GM06990 (cell line): ENCODE measurements around the gene TRIM39.

Source experiments
- DNase-seq: peaks from one replicate; pipeline ENCODE4 v3.0.0-alpha.2; 2011; ENCODE audit not compliant: insufficient read length; ENCODE audit errors: extremely low read depth
- H3K27me3 ChIP-seq: replicated peaks from 2 replicates; pipeline ENCODE4 v1.6.0; 2011; ENCODE audit warnings: low read length; ENCODE audit not compliant: control insufficient read depth, insufficient read depth
- H3K36me3 ChIP-seq: 2 replicates; pipeline ENCODE4 v1.5.1; 2011; ENCODE audit warnings: low read length; ENCODE audit not compliant: control insufficient read depth, insufficient read depth
- H3K4me3 ChIP-seq: replicated peaks from 2 replicates; pipeline ENCODE4 v1.5.1; 2011; ENCODE audit warnings: low read depth, mild to moderate bottlenecking, control low read depth, low read length
- TF ChIP-seq, protein P1 (sequence below): IDR thresholded peaks from 2 replicates; pipeline ENCODE4 v1.5.1; 2011; ENCODE audit warnings: low read length, control low read depth, mild to moderate bottlenecking, inconsistent platforms; ENCODE audit not compliant: insufficient read depth, poor library complexity, severe bottlenecking

Gene TRIM39

DNA sequence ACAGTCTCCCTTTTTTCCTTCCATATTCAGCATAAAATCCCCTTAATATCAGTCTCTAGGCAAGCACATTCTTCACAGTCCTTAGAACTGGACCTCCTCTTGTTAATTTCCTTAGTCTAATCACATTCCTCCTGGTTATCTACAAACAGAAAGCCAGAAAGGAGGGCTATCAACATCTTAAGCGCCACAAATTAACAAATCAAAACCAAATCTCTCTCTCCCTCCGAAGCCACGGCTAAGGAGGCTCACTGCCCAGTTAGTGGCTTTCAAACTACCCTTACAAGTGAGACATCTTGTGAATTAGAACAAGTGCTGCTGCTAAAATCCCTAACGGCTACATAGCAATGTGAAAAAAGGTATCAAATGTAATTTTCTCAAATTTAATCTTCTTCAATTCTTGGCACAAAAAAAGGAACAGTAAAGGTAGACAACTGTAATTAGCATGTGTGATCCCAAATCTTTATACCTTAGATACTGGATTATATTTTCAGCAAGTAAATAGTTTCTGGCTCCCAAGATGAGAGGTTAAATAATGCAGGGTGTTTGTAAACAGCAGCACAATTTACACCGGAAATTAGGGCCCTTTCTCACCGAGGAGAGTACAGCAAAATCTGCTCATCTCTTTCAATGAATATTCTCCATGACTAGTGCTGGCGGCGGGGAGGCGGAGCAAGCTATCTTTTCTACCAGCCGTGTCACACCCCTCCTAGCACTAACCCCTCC lies 1.4 kb upstream of the TRIM39 start:
- DNase-seq = no peak
- Histone ChIP-seq H3K36me3 (peaks cover 6% of the 10 kb centered on the region), H3K27me3 (no peaks in the 10 kb centered on the region), H3K4me3 (peak overlapping the region; percentile 97)
- TF ChIP-seq, protein P1, sequence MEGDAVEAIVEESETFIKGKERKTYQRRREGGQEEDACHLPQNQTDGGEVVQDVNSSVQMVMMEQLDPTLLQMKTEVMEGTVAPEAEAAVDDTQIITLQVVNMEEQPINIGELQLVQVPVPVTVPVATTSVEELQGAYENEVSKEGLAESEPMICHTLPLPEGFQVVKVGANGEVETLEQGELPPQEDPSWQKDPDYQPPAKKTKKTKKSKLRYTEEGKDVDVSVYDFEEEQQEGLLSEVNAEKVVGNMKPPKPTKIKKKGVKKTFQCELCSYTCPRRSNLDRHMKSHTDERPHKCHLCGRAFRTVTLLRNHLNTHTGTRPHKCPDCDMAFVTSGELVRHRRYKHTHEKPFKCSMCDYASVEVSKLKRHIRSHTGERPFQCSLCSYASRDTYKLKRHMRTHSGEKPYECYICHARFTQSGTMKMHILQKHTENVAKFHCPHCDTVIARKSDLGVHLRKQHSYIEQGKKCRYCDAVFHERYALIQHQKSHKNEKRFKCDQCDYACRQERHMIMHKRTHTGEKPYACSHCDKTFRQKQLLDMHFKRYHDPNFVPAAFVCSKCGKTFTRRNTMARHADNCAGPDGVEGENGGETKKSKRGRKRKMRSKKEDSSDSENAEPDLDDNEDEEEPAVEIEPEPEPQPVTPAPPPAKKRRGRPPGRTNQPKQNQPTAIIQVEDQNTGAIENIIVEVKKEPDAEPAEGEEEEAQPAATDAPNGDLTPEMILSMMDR = no peak

DNA sequence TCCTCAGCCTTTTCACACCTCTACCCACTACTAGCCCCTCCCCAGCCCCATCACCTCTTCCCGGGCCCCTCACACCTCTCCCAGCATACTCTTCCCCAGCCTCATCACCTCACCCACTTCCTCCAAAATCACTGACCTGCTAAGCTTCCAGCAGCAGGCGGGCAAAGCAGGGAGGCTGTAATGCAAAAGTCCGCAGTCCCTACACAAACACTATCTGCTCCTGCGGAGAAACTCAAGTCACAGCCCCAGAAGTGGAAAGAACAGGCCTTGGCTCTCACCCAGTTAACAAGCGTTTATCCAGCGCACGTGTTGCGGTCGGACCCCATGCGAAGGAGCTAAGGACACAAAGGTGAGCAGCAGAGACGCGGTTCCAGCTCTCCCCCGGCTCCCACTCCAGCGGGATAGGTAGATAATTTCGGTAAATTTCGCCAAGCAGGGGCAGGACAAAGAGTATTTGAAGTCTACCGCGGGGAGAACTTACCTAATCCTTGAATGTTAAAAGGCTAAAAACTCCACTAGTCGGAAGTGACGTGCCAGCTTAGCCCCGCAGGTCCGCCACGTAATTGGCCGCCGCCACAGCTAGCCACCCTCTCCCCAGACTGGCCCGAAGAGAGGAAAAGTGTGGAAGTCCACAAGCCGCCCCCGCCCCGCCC lies 728 bp upstream of the TRIM39 start:
- Histone ChIP-seq H3K27me3 (no peaks in the 10 kb centered on the region), H3K36me3 (peaks cover 6% of the 10 kb centered on the region), H3K4me3 (peak overlapping the region; percentile 97)
- DNase-seq = peak; percentile 84
- TF ChIP-seq, protein P1 = no peak

DNA sequence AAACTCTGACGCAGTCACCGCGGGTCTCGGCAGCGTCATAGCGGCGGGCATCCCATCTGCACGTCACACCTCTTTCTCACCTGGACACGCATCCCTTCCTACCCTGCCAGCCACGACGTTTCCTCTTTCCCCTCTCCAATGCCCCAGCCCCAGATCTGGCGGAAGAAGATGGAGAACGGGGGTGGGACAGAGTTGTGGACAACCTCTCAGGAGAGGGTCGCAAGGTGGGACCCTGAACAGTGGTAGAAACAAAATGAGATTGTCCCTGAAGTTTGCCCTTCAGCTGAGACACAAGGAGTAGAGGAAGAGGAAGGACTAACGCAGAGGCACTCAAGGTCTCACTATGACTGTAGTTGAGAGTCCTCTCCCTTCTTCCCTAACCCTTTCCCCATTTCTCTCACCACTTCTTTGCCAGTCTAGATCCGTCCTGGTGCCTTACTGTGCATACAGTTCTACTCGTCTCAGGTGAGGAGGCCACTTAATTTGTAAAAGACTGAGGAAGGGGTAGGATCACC lies 562 bp downstream of the TRIM39 start:
- Histone ChIP-seq H3K27me3 (no peaks in the 10 kb centered on the region), H3K4me3 (peak overlapping the region; percentile 97), H3K36me3 (peaks cover 5% of the 10 kb centered on the region)
- TF ChIP-seq, protein P1 = no peak
- DNase-seq = no peak

DNA sequence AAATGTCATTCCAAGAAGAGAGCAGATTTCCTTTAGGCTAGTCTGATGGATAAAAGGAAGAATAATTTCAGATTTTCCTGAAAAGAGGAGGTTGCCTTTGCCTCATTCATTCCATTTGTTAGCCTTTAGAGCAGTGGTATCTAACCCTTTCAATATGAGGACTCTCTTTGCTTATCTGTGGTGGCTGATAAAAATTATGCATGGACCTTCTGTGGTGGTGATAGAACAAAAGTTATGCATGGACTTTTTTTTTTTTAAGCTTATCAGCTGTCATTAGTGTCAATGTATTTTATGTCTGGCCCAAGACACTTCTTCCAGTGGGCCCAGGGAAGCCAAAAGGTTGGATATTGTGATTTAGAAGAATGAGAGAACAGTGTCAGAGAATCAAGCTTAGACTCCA lies 1.7 kb downstream of the TRIM39 start:
- no peak overlapping the region for H3K4me3 ChIP-seq
- DNase-seq = no peak
- peaks cover 4% of the 10 kb centered on the region for H3K36me3 ChIP-seq
- no peaks in the 10 kb centered on the region for H3K27me3 ChIP-seq
- TF ChIP-seq, protein P1 = no peak

DNA sequence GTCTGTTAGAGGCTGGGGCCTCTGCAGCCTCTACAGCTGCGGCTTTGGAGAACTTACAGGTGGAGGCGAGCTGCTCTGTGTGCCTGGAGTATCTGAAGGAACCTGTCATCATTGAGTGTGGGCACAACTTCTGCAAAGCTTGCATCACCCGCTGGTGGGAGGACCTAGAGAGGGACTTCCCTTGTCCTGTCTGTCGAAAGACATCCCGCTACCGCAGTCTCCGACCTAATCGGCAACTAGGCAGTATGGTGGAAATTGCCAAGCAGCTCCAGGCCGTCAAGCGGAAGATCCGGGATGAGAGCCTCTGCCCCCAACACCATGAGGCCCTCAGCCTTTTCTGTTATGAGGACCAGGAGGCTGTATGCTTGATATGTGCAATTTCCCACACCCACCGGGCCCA lies 2.6 kb downstream of the TRIM39 start:
- TF ChIP-seq, protein P1 = no peak
- DNase-seq = no peak
- peaks cover 5% of the 10 kb centered on the region for H3K36me3 ChIP-seq
- no peaks in the 10 kb centered on the region for H3K27me3 ChIP-seq
- no peak overlapping the region for H3K4me3 ChIP-seq
